Mononuclear cell (primary cell): ENCODE data around the gene MPPED1. TPM values are rescaled to one million over a fixed set of nuclear protein-coding genes. Genes with fewer than 3 reads are reported as not detected.

Source experiments
- H3K27me3 ChIP-seq: 2 replicates; pipeline ENCODE4 v1.6.0; 2011; ENCODE audit warnings: low read length, control low read depth; ENCODE audit not compliant: insufficient read depth
- H3K4me1 ChIP-seq: 2 replicates; pipeline ENCODE4 v1.5.1; 2011; ENCODE audit warnings: mild to moderate bottlenecking, low read length, control low read depth; ENCODE audit not compliant: insufficient read depth
- H3K4me3 ChIP-seq: 2 replicates; pipeline ENCODE4 v1.5.1; 2011; ENCODE audit warnings: mild to moderate bottlenecking, low read length, moderate library complexity
- H3K9me3 ChIP-seq: 2 replicates; pipeline ENCODE4 v1.5.1; 2011; ENCODE audit warnings: low read depth, mild to moderate bottlenecking, control low read depth, low read length
- total RNA-seq: library from RNA; depleted of rRNA; stranded (reverse); fragments of >200 nt; gene quantifications from one replicate; pipeline ENCODE4 v1.2.3, GENCODE V29; 2012

The MPPED1 gene
- total RNA-seq, 1 donor = not detected

GRCh38 chr22:43540529-43540923, 128.7 kb downstream of the MPPED1 start:
- Histone ChIP-seq H3K4me3 (no peak overlapping the region), H3K27me3 (no peaks in the 10 kb centered on the region), H3K9me3 (no peaks in the 10 kb centered on the region), H3K4me1 (no peaks in the 10 kb centered on the region)

GRCh38 chr22:43541022-43541421, 129.2 kb downstream of the MPPED1 start:
- Histone ChIP-seq H3K27me3 (no peaks in the 10 kb centered on the region), H3K4me1 (no peaks in the 10 kb centered on the region), H3K4me3 (no peak overlapping the region), H3K9me3 (no peaks in the 10 kb centered on the region)

GRCh38 chr22:43541462-43542407, 129.9 kb downstream of the MPPED1 start:
- Histone ChIP-seq H3K27me3 (no peaks in the 10 kb centered on the region), H3K4me1 (no peaks in the 10 kb centered on the region), H3K9me3 (no peaks in the 10 kb centered on the region), H3K4me3 (no peak overlapping the region)

GRCh38 chr22:43542681-43543521, 131.1 kb downstream of the MPPED1 start:
- Histone ChIP-seq H3K4me3 (no peak overlapping the region), H3K27me3 (no peaks in the 10 kb centered on the region)

GRCh38 chr22:43543522-43544288, 131.9 kb downstream of the MPPED1 start:
- Histone ChIP-seq H3K9me3 (no peaks in the 10 kb centered on the region), H3K4me3 (no peak overlapping the region), H3K4me1 (no peaks in the 10 kb centered on the region), H3K27me3 (no peaks in the 10 kb centered on the region)

More at GRCh38 chr22:43542681-43543521, 131.1 kb downstream of the MPPED1 start:
- H3K4me1 ChIP-seq = no peaks in the 10 kb centered on the region
- H3K9me3 ChIP-seq = no peaks in the 10 kb centered on the region

GRCh38 chr22:43544289-43544673, 132.5 kb downstream of the MPPED1 start:
- no peaks in the 10 kb centered on the region for H3K9me3 ChIP-seq
- H3K4me3 ChIP-seq = no peak overlapping the region
- H3K27me3 ChIP-seq = no peaks in the 10 kb centered on the region
- no peaks in the 10 kb centered on the region for H3K4me1 ChIP-seq

GRCh38 chr22:43546186-43546585, 134.4 kb downstream of the MPPED1 start:
- H3K27me3 ChIP-seq = no peaks in the 10 kb centered on the region

GRCh38 chr22:43550024-43550620, 138.3 kb downstream of the MPPED1 start:
- Histone ChIP-seq H3K9me3 (no peaks in the 10 kb centered on the region), H3K27me3 (no peaks in the 10 kb centered on the region), H3K4me3 (no peak overlapping the region), H3K4me1 (no peaks in the 10 kb centered on the region)

More at GRCh38 chr22:43546186-43546585, 134.4 kb downstream of the MPPED1 start:
- H3K9me3 ChIP-seq = no peaks in the 10 kb centered on the region
- no peak overlapping the region for H3K4me3 ChIP-seq
- H3K4me1 ChIP-seq = no peaks in the 10 kb centered on the region

- Histone ChIP-seq H3K4me3 (no peak overlapping the region), H3K27me3 (no peaks in the 10 kb centered on the region), H3K4me1 (no peaks in the 10 kb centered on the region), H3K9me3 (no peaks in the 10 kb centered on the region)
These were observed 138.9 kb downstream of the MPPED1 start for GRCh38 chr22:43550672-43551071.

GRCh38 chr22:43553451-43554258, 141.8 kb downstream of the MPPED1 start:
- no peaks in the 10 kb centered on the region for H3K27me3 ChIP-seq
- peaks cover 5% of the 10 kb centered on the region for H3K9me3 ChIP-seq
- H3K4me1 ChIP-seq = no peaks in the 10 kb centered on the region
- H3K4me3 ChIP-seq = no peak overlapping the region

GRCh38 chr22:43554259-43554636, 142.4 kb downstream of the MPPED1 start:
- H3K27me3 ChIP-seq = no peaks in the 10 kb centered on the region

GRCh38 chr22:43554694-43555365, 143.0 kb downstream of the MPPED1 start:
- Histone ChIP-seq H3K4me1 (no peaks in the 10 kb centered on the region), H3K4me3 (no peak overlapping the region), H3K27me3 (no peaks in the 10 kb centered on the region), H3K9me3 (peaks cover 5% of the 10 kb centered on the region)

More at GRCh38 chr22:43554259-43554636, 142.4 kb downstream of the MPPED1 start:
- Histone ChIP-seq H3K4me3 (no peak overlapping the region), H3K4me1 (no peaks in the 10 kb centered on the region), H3K9me3 (peaks cover 5% of the 10 kb centered on the region)
